ENCODE measurements around the gene CYTH4. TPM values are rescaled to one million over a fixed set of nuclear protein-coding genes. Genes with fewer than 3 reads are reported as not detected.

The CYTH4 gene
- total RNA-seq, 1 donor from 2014 or later, result not detected

- no peak overlapping the region for H3K4me3 ChIP-seq (ENCODE audit: low read depth, low read length)
- DNase-seq (ENCODE audit: low read depth), result no peak
- no peak for TF ChIP-seq CTCF (conservative IDR thresholded peaks at IDR 0.05; ENCODE audit: low read depth, low read length)
Measured at GRCh38 chr22:37284805-37285355, 2.6 kb downstream of the CYTH4 start.

GRCh38 chr22:37285937-37286336 lies 3.6 kb downstream of the CYTH4 start:
- H3K4me3 ChIP-seq (ENCODE audit: low read depth, low read length), result no peak overlapping the region
- no peak for TF ChIP-seq CTCF (conservative IDR thresholded peaks at IDR 0.05; ENCODE audit: low read depth, low read length)
- no peak for DNase-seq (ENCODE audit: low read depth)

- no peak for TF ChIP-seq CTCF (conservative IDR thresholded peaks at IDR 0.05; ENCODE audit: low read depth, low read length)
- DNase-seq (ENCODE audit: low read depth), result no peak
- no peak overlapping the region for H3K4me3 ChIP-seq (ENCODE audit: low read depth, low read length)
Measured at GRCh38 chr22:37287550-37287951, 5.2 kb downstream of the CYTH4 start.

- no peak overlapping the region for H3K4me3 ChIP-seq (ENCODE audit: low read depth, low read length)
- no peak for TF ChIP-seq CTCF (conservative IDR thresholded peaks at IDR 0.05; ENCODE audit: low read depth, low read length)
- no peak for DNase-seq (ENCODE audit: low read depth)
Measured at GRCh38 chr22:37288521-37288920, 6.2 kb downstream of the CYTH4 start.

GRCh38 chr22:37289156-37289735 lies 6.9 kb downstream of the CYTH4 start:
- no peak overlapping the region for H3K4me3 ChIP-seq (ENCODE audit: low read depth, low read length)
- TF ChIP-seq CTCF (conservative IDR thresholded peaks at IDR 0.05; ENCODE audit: low read depth, low read length), result no peak
- no peak for DNase-seq (ENCODE audit: low read depth)

- TF ChIP-seq CTCF (conservative IDR thresholded peaks at IDR 0.05; ENCODE audit: low read depth, low read length), result no peak
- DNase-seq (ENCODE audit: low read depth), result no peak
- H3K4me3 ChIP-seq (ENCODE audit: low read depth, low read length), result no peak overlapping the region
Measured at GRCh38 chr22:37290737-37291136, 8.4 kb downstream of the CYTH4 start.
